Measurements from ENCODE around the gene PPM1G.
A peak's percentile ranks its signal among the peaks of the same experiment; 100 is the strongest.
"Not testable (repeated sequence)": the region's sequence is repeated elsewhere in the genome, so short reads cannot be mapped to it uniquely, and the experiment has no call there.

Gene PPM1G

DNA sequence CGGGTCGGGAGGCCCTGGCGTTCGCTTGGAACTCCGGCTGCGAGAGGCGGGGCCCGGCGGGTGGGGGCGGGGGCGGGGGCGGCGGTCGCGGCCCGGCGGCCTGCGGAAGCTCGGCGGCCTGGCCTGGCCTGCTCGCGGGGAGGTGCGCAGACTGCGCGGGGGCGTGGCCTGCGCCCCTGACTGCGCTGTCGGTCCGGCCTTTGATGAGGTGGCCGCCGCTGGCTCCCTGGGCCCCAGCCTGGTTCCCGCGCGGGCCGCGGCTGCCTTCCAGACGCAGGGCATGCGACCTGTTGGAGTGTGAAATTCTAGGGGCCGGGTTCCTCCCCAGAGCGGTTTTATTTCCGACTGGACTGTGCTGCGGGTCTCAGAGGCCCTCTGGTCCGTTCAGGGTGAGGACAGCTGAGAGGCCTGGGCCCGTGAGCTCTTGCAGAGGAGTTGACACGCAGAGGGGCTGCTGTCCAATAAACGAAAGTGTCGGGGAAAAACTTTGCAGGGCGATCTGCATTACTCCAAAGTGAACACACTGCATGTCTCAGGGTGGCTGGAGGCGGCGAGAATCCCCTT lies 19.7 kb upstream of the PPM1G start:
- H3K4me3 ChIP-seq (ENCODE audit: low read length): peak overlapping the region; percentile 85
- TF ChIP-seq, protein P1, sequence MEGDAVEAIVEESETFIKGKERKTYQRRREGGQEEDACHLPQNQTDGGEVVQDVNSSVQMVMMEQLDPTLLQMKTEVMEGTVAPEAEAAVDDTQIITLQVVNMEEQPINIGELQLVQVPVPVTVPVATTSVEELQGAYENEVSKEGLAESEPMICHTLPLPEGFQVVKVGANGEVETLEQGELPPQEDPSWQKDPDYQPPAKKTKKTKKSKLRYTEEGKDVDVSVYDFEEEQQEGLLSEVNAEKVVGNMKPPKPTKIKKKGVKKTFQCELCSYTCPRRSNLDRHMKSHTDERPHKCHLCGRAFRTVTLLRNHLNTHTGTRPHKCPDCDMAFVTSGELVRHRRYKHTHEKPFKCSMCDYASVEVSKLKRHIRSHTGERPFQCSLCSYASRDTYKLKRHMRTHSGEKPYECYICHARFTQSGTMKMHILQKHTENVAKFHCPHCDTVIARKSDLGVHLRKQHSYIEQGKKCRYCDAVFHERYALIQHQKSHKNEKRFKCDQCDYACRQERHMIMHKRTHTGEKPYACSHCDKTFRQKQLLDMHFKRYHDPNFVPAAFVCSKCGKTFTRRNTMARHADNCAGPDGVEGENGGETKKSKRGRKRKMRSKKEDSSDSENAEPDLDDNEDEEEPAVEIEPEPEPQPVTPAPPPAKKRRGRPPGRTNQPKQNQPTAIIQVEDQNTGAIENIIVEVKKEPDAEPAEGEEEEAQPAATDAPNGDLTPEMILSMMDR (IDR thresholded peaks at IDR 0.05; ENCODE audit: insufficient read depth, low read depth, low read length, missing control alignments): no peak
- DNase-seq (ENCODE audit: low read depth): peak; percentile 88

DNA sequence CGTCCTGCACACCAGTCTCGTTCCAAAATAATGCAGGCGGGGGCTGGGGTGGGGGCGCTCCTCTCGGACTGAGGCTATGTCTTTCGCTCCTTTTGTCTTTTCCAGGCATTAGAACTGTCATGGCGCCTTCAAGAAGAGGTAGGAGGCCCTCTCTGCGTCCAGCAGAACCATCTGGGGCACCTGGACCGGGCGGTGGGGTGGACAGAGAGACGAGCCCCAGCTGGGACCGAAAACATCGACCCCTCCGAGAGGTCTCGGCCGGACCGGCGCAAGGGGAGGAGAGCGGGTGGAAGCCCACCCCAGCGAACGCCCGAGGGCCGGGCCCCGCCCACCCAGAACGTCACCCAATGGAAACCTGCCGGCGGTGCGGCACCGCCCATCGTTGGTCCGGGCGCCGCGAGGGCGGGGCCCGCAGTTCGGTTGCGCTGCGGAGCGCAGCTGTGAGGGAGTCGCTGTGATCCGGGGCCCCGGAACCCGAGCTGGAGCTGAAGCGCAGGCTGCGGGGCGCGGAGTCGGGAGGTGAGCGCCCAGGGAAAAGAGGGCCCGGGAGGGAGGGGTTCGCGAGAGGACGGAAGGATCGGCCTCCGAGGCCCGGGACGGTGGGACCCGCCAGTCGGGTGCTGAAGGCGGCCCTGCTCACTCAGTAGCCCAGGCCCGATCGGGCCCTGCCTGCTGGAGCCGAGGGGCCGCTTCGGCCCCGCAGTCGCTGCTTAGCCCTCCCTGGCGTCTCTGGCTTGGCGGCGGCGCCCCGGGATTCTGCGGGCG lies 19.0 kb upstream of the PPM1G start, which contains the start of gene NRBP1:
Gene NRBP1, plus strand, starts transcription at position 419 of the 765 bp plus-strand sequence. CDS start 4,643 bp downstream, outside the sequence.
- DNase-seq (ENCODE audit: low read depth): peak; percentile 90
- peak within 1 kb of the TSS; percentile 85 for H3K4me3 ChIP-seq (ENCODE audit: low read length)
- TF ChIP-seq, protein P1 (IDR thresholded peaks at IDR 0.05; ENCODE audit: insufficient read depth, low read depth, low read length, missing control alignments): no peak

DNA sequence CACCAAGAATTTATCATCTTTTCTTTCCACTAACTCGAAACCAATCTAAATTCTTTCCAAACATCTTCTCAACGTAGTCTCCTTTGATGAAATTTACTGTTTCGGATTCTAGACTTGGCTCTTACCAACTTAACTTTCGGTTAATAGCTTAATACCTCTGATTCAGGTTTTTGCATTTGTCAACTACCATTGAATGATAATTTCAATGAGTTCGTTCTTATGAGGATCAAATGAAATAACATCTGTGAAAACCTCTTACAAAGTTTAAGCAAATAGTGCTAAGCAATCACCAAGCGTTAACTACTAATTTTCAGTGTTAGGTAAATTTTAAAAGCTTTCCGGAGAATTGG lies 18.4 kb upstream of the PPM1G start:
- H3K4me3 ChIP-seq (ENCODE audit: low read length): peak overlapping the region; percentile 85
- DNase-seq (ENCODE audit: low read depth): no peak
- TF ChIP-seq, protein P1 (IDR thresholded peaks at IDR 0.05; ENCODE audit: insufficient read depth, low read depth, low read length, missing control alignments): no peak

DNA sequence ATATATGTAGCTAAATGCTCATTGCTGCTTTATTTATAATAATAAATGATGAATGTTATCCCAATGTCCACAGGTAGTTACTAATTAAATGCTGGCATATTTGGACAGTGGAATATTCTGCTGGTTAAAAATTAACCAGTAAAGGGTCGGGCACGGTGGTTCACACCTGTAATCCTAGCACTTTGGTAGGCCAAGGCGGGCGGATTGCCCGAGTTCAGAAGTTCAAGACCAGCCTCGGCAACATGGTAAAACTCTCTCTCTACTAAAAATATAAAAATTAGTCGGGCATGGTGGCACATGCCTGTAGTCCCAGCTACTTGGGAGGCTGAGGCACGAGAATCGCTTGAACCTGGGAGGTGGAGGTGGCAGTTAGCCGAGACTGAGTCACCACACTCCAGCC lies 15.6 kb upstream of the PPM1G start:
- DNase-seq (ENCODE audit: low read depth); H3K4me3 ChIP-seq (ENCODE audit: low read length): not testable (repeated sequence)

DNA sequence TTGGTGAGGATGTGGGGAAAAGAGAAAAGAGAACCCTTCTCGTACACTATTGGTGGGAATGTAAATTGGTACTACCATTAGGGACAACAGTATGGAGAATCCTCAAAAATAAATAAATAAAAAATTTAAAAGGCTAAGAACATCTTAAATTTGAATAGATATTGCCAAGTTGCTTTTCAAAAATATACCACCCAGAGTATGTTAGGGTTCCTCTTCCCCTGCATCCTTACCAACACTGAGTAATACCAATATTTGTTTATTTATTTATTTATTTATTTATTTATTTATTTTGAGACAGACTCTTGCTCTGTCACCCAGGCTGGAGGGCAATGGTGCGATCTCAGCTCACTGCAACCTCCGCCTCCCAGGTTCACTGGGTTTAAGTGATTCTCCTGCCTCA lies 13.6 kb upstream of the PPM1G start:
- no peak for DNase-seq (ENCODE audit: low read depth)
- TF ChIP-seq, protein P1 (IDR thresholded peaks at IDR 0.05; ENCODE audit: insufficient read depth, low read depth, low read length, missing control alignments): no peak
- H3K4me3 ChIP-seq (ENCODE audit: low read length): no peak overlapping the region

DNA sequence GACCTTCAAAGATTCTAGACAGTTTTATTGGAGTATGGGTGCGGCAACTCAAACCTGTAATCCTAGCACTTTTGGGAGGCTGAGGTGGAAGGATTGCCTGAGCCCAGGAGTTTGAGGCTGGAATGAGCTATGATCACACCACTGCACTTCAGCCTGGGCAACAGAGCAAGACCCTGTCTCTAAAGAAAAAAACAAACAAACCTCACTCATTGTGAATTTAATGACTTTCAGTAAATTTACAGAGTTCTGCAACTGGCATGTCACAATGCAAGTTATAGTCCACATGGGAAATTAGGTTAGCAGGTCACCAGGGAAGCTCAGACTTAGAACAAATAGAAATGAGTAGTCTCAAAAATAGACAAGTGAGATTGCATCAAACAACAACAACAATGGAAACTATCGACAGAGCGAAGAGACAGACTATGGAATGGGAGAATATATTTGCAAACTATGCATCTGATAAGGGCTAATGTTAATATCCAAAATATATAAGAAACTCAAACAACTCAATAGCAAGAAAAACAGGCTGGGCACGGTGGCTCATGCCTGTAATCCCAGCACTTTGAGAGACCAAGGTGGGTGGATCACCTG lies 12.4 kb upstream of the PPM1G start:
- TF ChIP-seq, protein P1 (IDR thresholded peaks at IDR 0.05; ENCODE audit: insufficient read depth, low read depth, low read length, missing control alignments): no peak
- DNase-seq (ENCODE audit: low read depth): no peak
- no peak overlapping the region for H3K4me3 ChIP-seq (ENCODE audit: low read length)

DNA sequence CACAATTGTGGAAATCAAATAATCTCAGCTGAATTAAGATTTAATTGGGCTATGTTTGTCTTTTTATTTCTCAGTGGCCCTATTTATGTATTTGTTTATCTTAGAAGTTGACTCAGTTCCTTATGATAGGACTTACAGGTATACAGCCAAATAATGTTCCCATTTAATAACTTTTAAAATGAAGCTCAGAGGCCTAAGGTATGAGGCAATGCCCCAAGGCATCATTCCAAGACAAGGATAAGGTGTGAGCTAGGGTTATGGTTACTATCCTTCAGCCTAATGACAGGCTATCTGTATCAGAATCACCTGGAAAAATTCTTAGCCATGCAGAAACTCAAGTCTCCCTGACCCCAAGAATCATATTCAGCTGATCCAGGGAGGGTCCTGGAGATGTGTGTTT lies 11.6 kb upstream of the PPM1G start:
- DNase-seq (ENCODE audit: low read depth): peak; percentile 48
- TF ChIP-seq, protein P1 (IDR thresholded peaks at IDR 0.05; ENCODE audit: insufficient read depth, low read depth, low read length, missing control alignments): no peak
- H3K4me3 ChIP-seq (ENCODE audit: low read length): no peak overlapping the region
